Lung microvascular endothelial cell (primary cell): ENCODE data around the gene C8A. TPM values are rescaled to one million over a fixed set of nuclear protein-coding genes. Genes with fewer than 3 reads are reported as not detected.
A peak's percentile ranks its signal among the peaks of the same experiment; 100 is the strongest.

Experiments used
- DNase-seq, 2 donors: peaks; one replicate each; pipeline versions ENCODE4 v3.0.0 to v3.0.0-alpha.2; 2010; ENCODE audit warnings: low read depth in 2 of 2
- total RNA-seq: library from RNA; depleted of rRNA; stranded (reverse); fragments of >200 nt; gene quantifications from 2 replicates; pipeline ENCODE4 v1.2.1, GENCODE V29; 2014

Gene C8A
- not detected in 2 replicates for total RNA-seq

DNA sequence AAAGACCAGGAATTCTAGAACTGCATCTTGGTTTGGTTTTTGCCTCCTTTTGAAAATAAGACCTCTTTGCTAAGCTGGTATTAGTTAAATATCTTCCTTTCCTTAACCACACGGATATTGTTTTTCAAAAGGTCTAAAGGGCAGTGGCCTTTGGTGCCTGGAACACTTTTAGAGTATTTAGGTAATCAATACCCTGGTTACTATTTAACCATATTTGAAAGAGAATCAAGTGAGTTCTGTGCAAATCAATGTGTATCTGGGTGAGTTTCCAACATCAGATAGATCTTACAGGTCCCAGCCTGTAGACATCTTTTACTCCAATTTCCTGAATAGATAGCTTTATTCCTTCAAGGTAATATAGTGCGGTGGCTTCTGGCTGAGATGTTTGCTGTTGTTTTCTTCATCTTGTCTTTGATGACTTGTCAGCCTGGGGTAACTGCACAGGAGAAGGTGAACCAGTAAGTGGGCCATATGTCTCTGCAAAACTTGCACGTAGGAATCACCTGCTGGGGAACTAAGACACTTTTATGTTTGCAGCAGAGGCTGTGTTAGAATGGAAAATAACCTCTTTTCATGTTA is at the start of gene C8A:
Gene C8A (plus strand): TSS at position 277 of the 579 bp plus-strand sequence. CDS start 105 bp downstream, at position 382.
- no peak for DNase-seq

DNA sequence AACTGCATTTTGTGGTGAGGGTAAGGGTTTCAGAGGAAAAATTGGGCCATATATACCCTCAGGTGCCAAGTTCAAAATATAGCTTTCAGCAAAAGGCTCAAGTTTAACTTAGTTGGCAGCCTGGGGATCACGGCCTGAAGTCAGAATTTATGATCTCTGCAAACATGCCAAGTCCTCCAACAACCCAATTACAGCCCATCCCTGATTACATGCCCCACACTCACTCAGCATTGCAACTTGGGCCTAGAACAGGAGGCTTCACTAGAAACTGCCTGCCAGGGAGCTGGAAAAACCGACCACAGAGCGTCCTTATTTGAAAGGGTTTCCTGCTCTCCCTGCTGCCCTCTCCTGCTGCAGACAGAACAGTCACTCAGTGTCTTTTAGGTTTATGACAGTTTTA is 47.8 kb upstream of the C8A start:
- no peak for DNase-seq

DNA sequence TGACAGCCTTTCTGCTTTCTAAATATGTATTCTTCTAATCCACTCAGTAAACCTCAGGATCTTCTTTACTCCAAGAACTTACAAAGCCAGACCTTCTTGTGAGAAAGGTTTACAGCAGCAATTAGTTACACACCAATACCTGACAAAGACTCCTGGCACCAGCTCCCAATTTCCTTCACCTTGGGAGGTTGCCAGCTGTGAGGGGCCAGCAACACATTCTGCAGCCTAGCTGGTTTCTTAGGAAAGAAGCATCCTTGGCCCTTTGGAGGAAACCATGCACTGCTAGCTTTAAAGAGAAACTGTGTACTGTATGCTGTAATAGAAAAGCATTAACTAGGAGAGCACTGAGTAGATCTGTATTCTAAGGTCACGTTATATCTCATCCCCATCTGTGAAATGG is 46.2 kb upstream of the C8A start:
- no peak for DNase-seq

DNA sequence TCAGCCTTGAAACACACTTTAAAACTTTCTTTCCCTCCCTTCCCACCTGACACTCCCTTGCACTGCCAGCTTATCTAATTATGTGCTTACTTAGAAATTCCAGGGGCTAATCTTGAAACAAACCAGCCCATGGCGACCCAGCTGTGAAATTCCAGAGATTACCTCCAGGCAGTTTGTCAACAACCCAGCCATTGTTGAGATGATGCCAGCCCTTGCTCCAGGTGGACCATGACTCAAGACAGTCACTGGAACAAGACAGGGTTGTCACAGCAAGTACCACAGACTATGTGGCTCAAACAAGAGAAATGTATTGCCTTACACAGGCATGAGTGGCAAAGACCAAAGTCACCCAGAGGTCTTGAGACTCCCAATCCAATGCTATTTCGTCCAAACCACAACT is 43.3 kb upstream of the C8A start:
- DNase-seq = no peak

DNA sequence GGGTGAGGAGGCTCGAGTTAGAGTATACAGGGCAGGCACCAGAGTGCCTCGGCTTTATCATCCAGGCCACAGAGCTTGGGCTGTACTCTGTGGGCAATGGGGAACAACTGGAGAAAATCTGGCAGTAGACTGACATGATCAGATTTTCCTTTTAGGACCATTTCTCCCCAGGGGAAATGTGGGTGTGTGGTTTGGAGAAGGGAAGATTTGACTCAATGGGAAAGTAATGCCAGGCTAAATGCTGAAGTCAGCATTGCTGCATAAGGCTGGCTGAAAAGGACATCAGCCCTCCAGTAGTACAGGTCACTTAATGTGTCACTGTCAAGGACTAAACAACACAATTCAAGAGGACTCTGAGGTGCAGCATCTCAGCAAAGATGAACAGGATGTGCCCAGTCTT is 40.4 kb upstream of the C8A start:
- no peak for DNase-seq

DNA sequence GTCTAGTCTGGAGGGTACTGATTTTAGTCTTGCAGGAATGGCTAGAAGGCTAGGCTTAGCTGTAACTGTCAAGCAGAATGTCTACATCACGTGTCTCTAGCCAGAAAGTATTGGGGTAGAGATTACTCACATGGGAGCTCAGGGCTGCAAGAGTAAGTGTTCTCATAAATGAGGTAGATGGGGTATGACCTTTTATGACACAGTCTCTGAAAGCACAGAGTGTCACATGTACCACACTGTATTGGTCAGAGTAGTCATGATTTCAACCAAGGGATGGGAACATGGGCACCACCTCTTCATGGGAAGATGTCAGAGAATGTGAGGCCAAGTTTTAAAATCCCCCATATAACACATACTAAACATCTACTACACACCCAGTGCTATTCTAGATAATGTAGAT is 38.3 kb upstream of the C8A start:
- DNase-seq = no peak

DNA sequence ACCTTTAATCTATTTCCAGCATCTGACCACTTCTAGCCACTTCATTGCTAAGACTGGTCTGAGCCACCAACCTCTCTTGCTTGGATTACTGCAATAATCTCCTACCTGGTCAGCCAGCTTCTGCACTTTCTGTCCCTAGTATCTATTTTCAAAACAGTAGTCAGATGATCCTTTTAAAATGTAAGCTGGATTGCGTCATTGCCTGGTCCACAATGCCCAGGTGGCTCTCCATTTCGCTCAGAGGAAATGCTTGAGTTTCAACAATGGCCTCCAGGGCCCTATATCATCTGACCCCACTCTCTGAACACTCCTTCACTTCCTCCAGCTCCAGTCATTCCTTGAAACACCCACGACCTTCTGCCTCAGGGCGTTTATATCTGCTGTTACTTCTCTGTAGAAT is 37.7 kb upstream of the C8A start:
- no peak for DNase-seq

DNA sequence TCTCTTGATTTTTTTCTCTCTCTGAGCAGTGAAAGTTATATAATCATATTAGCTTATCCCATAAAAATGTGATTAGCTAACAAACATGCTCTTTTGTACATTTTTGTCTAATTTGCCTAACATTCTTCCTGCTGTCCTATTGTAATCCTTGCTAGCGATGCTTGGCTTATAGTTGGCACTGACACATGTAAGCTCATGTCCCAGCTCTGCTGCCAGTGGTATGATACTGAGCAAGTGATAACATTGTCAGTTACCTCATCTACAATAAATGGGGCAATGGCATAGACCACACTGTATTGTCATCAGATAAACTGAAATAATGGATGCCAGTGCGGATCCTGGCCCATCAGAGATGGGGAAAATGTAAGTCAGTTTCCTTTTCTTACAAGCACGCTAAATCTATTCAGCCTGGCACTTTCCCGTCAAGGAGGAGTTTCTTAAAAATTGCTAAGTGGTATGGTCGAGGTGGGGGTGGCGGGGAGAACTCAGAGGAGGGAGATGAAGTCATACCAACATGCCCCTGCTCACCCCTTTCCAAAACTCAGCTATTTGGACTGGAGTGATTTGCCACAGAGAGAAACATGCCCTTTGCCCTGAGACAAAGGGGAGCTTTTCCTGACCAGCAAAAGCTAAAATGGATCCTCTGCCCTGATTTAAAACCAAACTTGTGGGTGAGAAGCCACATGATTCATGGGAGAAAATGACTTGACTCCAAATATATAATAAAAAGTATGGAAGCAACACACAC is 36.7 kb upstream of the C8A start:
- no peak for DNase-seq

DNA sequence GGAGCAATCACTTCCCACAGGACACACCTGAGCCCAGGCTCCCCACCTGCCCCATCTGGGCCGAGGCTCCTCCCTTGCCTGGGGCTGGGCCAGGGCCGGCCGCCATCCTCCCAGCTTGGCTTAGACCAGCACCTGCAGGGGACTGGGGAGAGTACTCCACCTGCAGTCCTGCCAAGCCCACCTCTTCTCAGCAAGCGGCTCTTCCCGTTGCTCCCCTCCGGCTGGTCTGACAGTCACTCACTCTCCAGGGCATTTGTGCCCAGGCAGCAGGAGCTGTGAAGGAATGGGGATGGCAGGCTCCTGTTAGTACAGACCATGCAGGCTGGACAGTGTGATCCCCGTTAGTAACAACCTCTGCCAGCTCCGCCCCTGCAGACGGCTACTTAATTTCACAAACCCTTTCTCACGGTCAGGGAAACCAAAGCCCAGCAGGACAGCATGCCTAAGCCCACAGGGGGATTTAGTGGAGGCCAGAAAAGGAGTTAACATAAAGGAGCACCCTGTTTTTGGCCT is 35.2 kb upstream of the C8A start, which contains the start of gene FYB2:
Gene FYB2 (minus strand): TSS at position 18 of the 513 bp plus-strand sequence. CDS start 114 bp downstream, outside the sequence.
- no peak for DNase-seq

DNA sequence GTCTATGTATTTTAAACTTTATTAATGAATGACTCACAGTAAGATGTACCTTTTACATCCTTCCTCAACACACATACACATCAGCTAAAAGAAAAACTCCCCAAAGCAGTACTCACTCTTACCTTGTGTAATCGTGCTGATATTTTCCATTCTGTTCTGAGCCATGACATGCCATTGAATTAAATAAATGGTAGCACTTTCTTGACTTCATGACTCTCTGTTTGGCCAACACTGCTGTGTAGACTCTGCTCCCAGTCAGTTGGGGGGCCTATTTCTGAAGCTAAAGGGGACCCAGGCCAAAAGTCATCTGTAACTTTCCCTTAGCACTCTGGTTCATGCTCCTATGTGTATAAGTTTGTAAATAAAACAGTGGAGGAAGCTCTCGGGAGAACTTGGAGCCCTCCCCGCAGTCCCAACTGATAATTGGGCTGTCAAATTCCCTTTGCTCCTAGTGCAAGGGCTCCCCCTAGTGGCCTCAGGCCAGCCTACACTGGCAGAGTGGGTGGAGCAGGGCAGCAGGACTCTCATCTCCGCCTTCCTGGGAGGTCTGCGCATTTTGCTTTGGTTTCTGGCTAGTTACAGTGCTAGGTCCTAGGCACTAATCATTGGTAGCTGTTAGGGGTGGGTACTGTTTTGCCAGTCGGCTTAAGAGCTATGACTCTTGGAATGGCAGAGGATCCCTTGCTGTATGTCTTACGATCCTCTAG is 33.7 kb upstream of the C8A start:
- DNase-seq = peak; percentile 70 to 79

DNA sequence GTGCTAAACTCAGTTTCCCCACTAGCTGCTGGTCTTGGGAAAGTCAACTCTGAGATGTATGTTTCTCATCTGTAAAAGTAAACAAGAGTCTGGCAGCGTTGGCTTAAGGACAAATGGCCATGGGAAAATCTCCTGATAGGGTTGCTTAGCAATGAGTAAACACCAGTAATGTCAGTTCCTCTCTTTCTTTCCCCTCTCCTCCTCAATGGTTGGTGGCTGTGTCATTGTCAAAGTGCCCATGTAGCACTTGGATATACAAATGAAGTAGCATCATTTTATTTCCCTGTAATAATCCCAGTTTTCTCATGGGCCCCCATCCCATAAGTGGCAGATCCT is 33.2 kb upstream of the C8A start:
- DNase-seq = peak; percentile 31 to 57

DNA sequence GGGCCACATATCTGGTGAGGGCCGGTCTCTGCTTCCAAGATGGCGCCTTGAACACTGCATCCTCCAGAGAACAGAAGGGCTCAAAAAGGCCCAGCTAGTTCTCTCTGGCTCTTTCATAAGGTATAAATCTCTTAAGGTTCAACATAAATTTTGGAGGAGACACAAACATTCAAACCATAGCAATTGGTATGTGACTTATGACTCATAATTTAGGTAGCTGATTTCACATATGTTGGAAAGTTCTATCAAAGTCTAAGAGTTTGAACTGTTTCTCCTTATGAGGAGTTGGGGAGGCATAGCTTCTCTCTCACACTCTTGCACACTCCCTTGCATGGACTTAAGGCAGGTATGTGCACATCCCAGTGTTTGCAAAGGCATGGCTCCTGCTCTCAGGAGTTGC is 30.3 kb upstream of the C8A start:
- DNase-seq = no peak

DNA sequence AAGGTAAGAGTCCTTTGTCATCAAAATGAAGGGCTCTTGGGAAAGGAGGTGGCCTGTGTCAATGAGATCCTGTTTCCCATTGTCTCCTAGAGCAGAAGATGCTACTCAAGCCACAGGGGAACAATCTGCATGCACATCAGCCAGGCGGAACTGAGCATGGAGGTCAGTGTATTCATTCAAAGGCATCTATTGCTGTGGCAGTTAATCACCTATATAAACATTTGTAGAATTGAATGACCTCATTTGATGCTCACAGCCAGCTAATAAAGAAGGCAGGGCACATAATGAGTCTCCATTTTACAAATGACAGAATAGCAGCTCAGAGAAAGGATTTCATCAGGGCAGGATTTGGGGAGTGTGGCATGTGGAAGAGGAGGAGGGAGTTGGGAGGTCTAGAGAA is 29.7 kb upstream of the C8A start:
- DNase-seq = no peak

DNA sequence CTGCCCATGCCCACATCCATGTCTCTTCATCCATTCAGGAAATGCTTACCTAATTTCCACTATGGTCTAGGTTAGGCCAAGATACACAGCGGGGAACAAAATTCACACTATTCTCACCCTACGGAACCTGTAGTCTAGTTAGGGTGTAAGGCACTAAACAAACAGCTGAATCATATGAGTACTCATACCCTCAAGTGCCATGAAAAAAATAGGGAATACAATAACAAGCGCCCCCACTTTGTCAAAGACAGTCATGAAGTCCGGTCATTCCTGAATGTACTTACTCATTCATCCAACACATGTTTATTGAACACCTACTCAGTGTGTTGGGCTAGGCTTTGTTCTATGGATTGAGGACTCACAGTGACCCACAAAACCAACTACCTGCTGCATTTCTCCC is 29.2 kb upstream of the C8A start:
- DNase-seq = no peak

DNA sequence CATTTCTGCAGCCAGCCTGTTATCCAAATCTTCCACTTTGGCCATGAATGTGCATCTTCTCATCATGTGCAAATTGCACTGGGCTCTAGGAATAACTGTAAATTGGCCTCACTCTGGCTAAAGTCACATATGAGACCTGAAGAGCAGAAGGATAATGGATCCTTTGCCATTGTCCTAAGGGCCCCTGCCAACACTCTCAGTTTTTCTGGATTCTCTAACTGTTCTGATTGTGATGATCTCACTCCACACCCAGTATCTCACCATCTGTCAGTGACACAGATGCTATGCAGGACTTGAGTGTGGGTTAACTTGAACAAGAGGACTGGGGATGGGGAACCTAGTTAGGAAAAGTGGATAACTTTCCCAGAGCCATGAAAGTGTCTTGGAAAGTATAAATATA is 26.9 kb upstream of the C8A start:
- no peak for DNase-seq

DNA sequence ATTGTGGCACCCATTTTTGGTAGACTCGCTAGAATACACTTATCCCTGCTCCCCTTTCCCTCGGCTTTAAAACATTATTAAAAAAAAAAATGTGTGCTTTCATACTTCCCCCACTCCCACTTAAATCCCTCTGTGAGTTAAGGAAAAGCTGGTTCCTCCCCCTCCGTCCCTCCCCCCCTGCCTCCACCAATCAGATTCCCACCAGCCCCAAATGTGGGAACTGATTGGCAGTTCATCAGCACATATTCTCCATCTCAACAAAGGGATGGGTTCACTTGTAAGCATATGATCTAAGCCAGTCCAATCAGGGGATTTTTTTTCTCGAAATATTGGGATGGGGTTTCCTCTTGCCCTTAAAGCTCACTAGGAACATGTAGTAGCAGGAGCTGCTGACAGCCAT is 24.5 kb upstream of the C8A start:
- DNase-seq = no peak

DNA sequence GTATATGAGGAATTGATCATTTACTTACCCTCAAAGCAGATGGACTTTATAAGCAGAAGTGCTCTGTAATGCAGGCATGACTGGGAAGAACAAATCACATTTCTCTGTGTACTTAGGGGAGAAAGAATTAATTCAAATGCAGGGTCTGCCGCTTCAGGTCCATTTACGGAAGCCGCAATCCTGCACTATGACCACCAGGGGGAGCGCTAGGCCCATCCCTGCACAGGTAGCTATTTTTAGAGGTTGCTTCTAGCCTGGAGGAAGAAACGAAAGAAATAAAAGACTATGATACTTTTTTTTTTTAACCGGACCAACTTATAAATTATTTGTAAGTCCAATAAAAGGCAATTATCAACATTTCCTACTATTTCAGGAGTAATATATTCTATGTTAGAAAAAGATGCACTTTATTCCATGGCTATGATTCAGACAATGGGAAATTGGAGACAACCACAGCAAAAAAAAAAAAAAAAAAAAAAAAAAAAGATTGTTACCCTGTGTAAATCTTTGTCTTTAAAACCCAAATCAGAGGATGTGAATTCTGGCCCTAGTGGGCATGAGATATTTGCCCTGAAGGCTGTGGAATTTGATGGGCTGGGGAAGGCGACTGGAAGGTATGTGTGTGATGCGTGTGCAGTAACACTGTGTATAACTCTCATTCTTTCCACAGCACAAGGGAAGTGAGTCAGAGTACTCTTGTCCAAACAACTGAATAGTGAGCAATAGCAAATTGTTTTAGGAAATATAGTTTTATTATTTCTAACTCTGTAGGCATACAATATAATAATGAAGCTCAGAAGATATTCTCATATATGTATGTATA is 22.5 kb upstream of the C8A start:
- DNase-seq = peak; percentile 94 to 95

DNA sequence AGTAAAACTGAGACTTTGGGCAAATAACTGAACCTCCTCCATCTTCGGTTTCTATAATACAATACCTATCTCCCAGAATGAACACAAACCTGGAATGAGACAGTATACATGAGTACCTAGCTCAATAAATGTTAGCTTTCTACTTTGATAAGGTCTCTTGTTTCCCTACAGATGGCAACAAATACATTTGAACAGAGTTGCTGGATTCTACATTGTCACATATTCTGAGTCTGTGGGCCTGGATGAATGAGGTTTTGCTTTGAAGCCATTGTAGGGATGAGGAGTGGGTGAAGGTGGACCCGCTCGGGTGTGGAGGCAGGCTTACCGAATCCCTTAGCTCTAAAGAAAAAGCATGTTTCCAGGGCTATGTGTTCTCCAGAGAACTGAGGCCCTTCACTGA is 21.5 kb upstream of the C8A start:
- DNase-seq = no peak

DNA sequence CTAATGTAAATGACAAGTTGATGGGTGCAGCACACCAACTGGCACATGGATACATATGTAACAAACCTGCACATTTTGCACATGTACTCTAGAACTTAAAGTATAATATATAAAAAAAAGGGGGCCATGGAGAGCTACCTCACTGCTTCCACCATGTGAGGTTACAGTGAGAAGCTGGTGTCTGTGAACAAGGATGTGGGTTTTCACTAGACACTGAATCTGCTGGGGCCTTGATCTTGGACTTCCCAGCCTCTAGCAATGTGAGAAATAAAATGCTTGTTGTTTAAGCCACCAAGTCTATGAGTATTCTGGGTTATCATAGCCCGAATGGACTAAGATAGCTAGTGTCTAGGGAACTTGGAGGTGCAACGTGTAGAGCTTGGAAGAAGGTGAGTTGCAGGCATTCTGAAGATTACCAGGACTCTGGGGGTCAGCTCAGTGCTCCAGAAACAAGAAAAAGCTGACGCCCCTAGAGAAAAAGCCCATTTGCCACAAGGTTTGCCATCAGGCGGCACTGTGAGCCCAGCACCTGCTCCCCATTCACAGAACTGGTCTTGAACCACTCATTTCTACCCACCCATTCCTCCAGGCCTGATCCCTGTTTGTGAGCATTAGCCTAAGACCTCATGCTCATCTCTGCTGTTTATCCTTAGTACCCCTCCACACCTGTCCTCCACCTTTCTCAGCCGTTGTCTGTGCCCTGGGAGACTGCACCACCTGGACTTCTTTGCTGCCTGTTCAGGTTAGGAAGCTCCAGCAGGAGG is 20.3 kb upstream of the C8A start:
- no peak for DNase-seq

DNA sequence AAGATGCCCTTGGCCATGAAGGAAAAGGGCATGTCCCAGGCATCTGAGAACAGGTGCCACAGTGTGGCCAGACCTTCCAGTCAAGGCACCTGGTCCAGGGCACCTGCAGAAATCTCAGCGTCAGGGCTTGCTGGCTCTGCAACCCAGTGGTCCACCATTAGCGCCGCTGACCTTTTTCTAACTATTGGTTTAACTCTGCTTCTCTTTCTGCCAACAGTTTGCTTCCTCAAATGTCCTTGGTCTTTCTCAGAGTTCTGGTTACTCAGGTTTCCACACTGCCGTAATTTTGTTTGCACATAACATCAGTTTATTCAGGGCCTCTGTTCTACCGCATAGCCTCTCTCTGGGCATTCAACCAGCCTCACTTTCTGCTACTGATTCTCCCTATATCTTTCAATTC is 18.9 kb upstream of the C8A start:
- DNase-seq = no peak

DNA sequence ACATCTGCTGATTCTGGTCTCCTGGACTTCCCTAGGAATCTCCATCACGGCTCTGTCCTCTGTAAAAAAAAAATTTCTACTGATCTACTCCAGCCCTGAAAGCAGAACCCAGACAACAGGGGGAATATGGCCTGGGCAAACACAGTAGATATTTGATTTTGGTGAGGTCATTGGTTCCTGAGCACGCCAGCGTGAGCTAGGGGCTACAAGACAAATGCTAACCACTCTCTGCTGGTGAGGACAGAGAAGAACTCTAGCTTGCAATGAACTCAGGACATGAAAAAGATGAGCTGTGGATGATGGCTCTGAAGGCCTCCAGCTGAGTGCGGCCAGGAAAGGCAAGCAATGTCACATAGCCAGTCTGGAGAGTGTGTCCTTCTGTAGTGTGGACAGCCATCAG is 18.2 kb upstream of the C8A start:
- DNase-seq = no peak
